K562 (cell line): ENCODE measurements around the gene NFATC1. TPM values are rescaled to one million over a fixed set of nuclear protein-coding genes. Genes with fewer than 3 reads are reported as not detected.

ENCODE experiments used
- CBX2 ChIP-seq: fragments of 200-600 bp; sonication (generic); IDR thresholded peaks from one replicate; pipeline ENCODE4 v1.6.1; 2012; ENCODE audit warnings: mild to moderate bottlenecking, low read length, inconsistent platforms; ENCODE audit not compliant: insufficient read depth, poor library complexity, severe bottlenecking
- CBX5 ChIP-seq: IDR thresholded peaks from 2 replicates; pipeline ENCODE4 v1.6.1; 2014; ENCODE audit warnings: low read depth, borderline replicate concordance
- CHD1 ChIP-seq: fragments of 200-600 bp; sonication (generic); IDR thresholded peaks from one replicate; pipeline ENCODE4 v1.6.1; 2012; ENCODE audit warnings: mild to moderate bottlenecking, moderate library complexity, low read length, inconsistent platforms
- EP300 ChIP-seq: IDR thresholded peaks from 2 replicates; pipeline ENCODE4 v1.6.1; 2012; ENCODE audit warnings: low read length, improper control_type of control experiment
- ESRRA ChIP-seq: fragments of 450-650 bp; IDR thresholded peaks from 2 replicates; pipeline ENCODE4 v1.6.1; 2014; ENCODE audit warnings: low read depth, mild to moderate bottlenecking, moderate library complexity, borderline replicate concordance
- EZH2 ChIP-seq: IDR thresholded peaks from 2 replicates; pipeline ENCODE4 v1.6.1; 2012; ENCODE audit warnings: low read depth, mild to moderate bottlenecking, inconsistent platforms, low read length, borderline replicate concordance
- GTF2A2 ChIP-seq: IDR thresholded peaks from 2 replicates; pipeline ENCODE4 v1.6.1; 2016; ENCODE audit warnings: mild to moderate bottlenecking, missing genetic modification characterization, missing compliant biosample characterization
- HDGF ChIP-seq: fragments of 450-650 bp; IDR thresholded peaks from 2 replicates; pipeline ENCODE4 v1.6.1; 2016
- JUNB ChIP-seq: fragments of 450-650 bp; formaldehyde crosslinking; conservative IDR thresholded peaks from 2 replicates; pipeline ENCODE4 v1.4.0; 2020; ENCODE audit warnings: mild to moderate bottlenecking
- MAZ ChIP-seq, 2 experiments: fragments of 450-650 bp in 1 of 2; sonication (generic) in 1 of 2; formaldehyde crosslinking; IDR thresholded peaks in 1 of 2; conservative IDR thresholded peaks in 1 of 2; 2 replicates each; pipeline versions ENCODE4 v1.4.0 to v1.5.0; 2020; ENCODE audit warnings: mild to moderate bottlenecking in 1 of 2, missing genetic modification reagents in 1 of 2
- MLLT1 ChIP-seq, 2 experiments: fragments of 450-650 bp; IDR thresholded peaks; 2 replicates each; pipeline ENCODE4 v1.6.1; 2016
- POLR2B ChIP-seq: fragments of 450-650 bp; IDR thresholded peaks from 2 replicates; pipeline ENCODE4 v1.6.1; 2018; ENCODE audit warnings: low read depth; ENCODE audit not compliant: partially characterized antibody
- POLR3G ChIP-seq: IDR thresholded peaks from 2 replicates; pipeline ENCODE4 v1.6.1; 2011; ENCODE audit not compliant: insufficient read length, insufficient replicate concordance; ENCODE audit errors: extremely low read depth
- RBM14 ChIP-seq: fragments of 200-400 bp; formaldehyde crosslinking; IDR thresholded peaks from 2 replicates; pipeline ENCODE4 v1.6.1; 2018; ENCODE audit warnings: low read depth, mild to moderate bottlenecking, low read length, moderate library complexity, borderline replicate concordance; ENCODE audit not compliant: insufficient read depth
- RFX1 ChIP-seq: fragments of 450-650 bp; IDR thresholded peaks from 2 replicates; pipeline ENCODE4 v1.6.1; 2016; ENCODE audit warnings: mild to moderate bottlenecking, moderate library complexity
- STAT5B ChIP-seq: fragments of 250-450 bp; sonication (Bioruptor Pico); IDR thresholded peaks from 2 replicates; pipeline ENCODE4 v1.8.0; 2021; ENCODE audit warnings: mild to moderate bottlenecking, inconsistent platforms
- TRIM25 ChIP-seq: fragments of 450-650 bp; IDR thresholded peaks from 2 replicates; pipeline ENCODE4 v1.7.0; 2016; ENCODE audit warnings: borderline replicate concordance
- ZKSCAN3 ChIP-seq: fragments of 250-450 bp; sonication (Bioruptor Pico); IDR thresholded peaks from 2 replicates; pipeline ENCODE4 v1.4.0; 2020
- ZNF239 ChIP-seq: fragments of 250-450 bp; sonication (Bioruptor Pico); IDR thresholded peaks from 2 replicates; pipeline ENCODE4 v1.4.0; 2020; ENCODE audit warnings: mild to moderate bottlenecking
- ZNF280B ChIP-seq: fragments of 250-450 bp; sonication (Bioruptor Pico); IDR thresholded peaks from 2 replicates; pipeline ENCODE4 v1.5.1; 2021; ENCODE audit warnings: mild to moderate bottlenecking
- ZNF324 ChIP-seq: fragments of 250-450 bp; sonication (Bioruptor Pico); IDR thresholded peaks from 2 replicates; pipeline ENCODE4 v1.4.0; 2020; ENCODE audit warnings: mild to moderate bottlenecking
- ZNF384 ChIP-seq: IDR thresholded peaks from 2 replicates; pipeline ENCODE4 v1.6.1; 2012; ENCODE audit warnings: low read depth, low read length, improper control_type of control experiment
- ZNF436 ChIP-seq: fragments of 250-450, 450-650 bp; sonication (Bioruptor Pico); formaldehyde crosslinking; IDR thresholded peaks from 2 replicates; pipeline ENCODE4 v1.7.0; 2020; ENCODE audit warnings: mild to moderate bottlenecking
- ZNF589 ChIP-seq: fragments of 200-800 bp; sonication (Bioruptor generic); IDR thresholded peaks from 2 replicates; pipeline ENCODE4 v1.6.1; 2016; ENCODE audit warnings: low read depth, missing genetic modification characterization, missing compliant biosample characterization
- ZNF655 ChIP-seq: fragments of 250-450 bp; sonication (Bioruptor Pico); IDR thresholded peaks from 2 replicates; pipeline ENCODE4 v1.5.0; 2021
- ZNF696 ChIP-seq: fragments of 250-450 bp; sonication (Bioruptor Pico); conservative IDR thresholded peaks from 2 replicates; pipeline ENCODE4 v1.4.0; 2020; ENCODE audit warnings: mild to moderate bottlenecking, moderate library complexity
- polyA plus RNA-seq, 8 experiments: library from polyadenylated mRNA; depleted of rRNA in 4 of 8; stranded (reverse) in 5 of 8; unstranded in 3 of 8; fragments of >200 nt; fragmentation: Nextera tagmentation in 2 of 8; fragmentation: Illumina TruSeq in 1 of 8; extraction: Ambion mirVana in 2 of 8; extraction: Trizol in 1 of 8; gene quantifications; 2 replicates each; pipeline versions ENCODE4 v1.2.1 to v1.2.3, GENCODE V29; 2011 to 2014; ENCODE audit warnings: inconsistent platforms in 1 of 8, missing spikeins in 1 of 8
- total RNA-seq, 7 experiments: library from RNA; depleted of rRNA in 6 of 7; stranded (reverse); fragments of >200 nt in 6 of 7; fragmentation: Illumina TruSeq in 2 of 7; extraction: Trizol in 2 of 7; gene quantifications; 2 replicates each; pipeline versions ENCODE4 v1.2.1 to v1.2.3, GENCODE V29; 2011 to 2021; ENCODE audit warnings: low replicate concordance in 1 of 7

Gene NFATC1
- total and polyA plus RNA-seq, 9 of the 15 experiments (the other 6 are each of a cell fraction or from before 2014, with no cell fraction given), result 1.1 to 16.4 (median 2.5) TPM

GRCh38 chr18:79515944-79516351 lies 120.2 kb downstream of the NFATC1 start (continued):
- TF ChIP-seq RBM14 (no peak), JUNB (CRISPR knock-in tag) (no peak), MLLT1 (IDR thresholded peaks at IDR 0.05) (no peak), ZNF589 (CRISPR knock-in tag) (0 out of 2 replicates have a peak, but pooled peaks have one; percentile 21), ZNF655 (CRISPR knock-in tag) (no peak), POLR2B (no peak), ZNF280B (CRISPR knock-in tag) (no peak), CHD1 (no peak), ZNF696 (CRISPR knock-in tag) (no peak), ZNF239 (CRISPR knock-in tag) (no peak), EZH2 (no peak), CBX5 (no peak), MAZ (CRISPR knock-in tag; conservative IDR thresholded peaks at IDR 0.05 in 1 of 2, IDR thresholded peaks at IDR 0.05 in 1 of 2) (no peak), TRIM25 (no peak), EP300 (no peak), POLR3G (no peak), RFX1 (no peak), ZNF384 (no peak), GTF2A2 (tag) (no peak), HDGF (no peak), ZKSCAN3 (CRISPR knock-in tag) (no peak), STAT5B (CRISPR knock-in tag) (no peak), ESRRA (no peak), ZNF436 (no peak), CBX2 (no peak), ZNF324 (CRISPR knock-in tag) (no peak)
